ENCODE data around the gene PDAP1. TPM values are rescaled to one million over a fixed set of nuclear protein-coding genes. Genes with fewer than 3 reads are reported as not detected.

Gene PDAP1
- total RNA-seq, 2 donors from 2014 or later = 147 to 165 TPM

DNA sequence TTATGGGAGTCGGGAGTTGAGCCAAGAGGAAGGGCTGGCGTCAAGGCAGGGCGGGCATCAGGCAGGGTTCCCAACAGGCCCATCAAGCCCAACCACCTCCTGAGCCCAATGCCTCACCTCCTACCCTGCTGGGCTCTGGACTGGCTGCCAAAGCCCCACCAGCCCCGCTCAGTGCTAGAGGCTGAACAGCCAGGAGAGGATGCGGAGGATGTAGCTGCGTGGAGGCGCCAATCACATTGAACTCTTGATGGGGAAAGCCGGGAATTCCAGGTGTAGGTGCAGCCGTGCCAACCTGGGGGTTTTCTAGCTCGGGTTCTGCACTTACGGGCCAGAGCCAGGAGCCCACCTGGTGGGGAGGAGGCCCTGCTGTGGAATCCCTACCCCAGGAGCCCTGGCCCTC lies 44.7 kb upstream of the PDAP1 start:
- H3K4me3 ChIP-seq (ENCODE audit: low read length) = no peak overlapping the region
- TF ChIP-seq, protein P1, sequence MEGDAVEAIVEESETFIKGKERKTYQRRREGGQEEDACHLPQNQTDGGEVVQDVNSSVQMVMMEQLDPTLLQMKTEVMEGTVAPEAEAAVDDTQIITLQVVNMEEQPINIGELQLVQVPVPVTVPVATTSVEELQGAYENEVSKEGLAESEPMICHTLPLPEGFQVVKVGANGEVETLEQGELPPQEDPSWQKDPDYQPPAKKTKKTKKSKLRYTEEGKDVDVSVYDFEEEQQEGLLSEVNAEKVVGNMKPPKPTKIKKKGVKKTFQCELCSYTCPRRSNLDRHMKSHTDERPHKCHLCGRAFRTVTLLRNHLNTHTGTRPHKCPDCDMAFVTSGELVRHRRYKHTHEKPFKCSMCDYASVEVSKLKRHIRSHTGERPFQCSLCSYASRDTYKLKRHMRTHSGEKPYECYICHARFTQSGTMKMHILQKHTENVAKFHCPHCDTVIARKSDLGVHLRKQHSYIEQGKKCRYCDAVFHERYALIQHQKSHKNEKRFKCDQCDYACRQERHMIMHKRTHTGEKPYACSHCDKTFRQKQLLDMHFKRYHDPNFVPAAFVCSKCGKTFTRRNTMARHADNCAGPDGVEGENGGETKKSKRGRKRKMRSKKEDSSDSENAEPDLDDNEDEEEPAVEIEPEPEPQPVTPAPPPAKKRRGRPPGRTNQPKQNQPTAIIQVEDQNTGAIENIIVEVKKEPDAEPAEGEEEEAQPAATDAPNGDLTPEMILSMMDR (conservative IDR thresholded peaks at IDR 0.05) = no peak
- H3K27me3 ChIP-seq (ENCODE audit: control insufficient read depth, insufficient read depth, low read length, poor library complexity, severe bottlenecking) = no peaks in the 10 kb centered on the region
- no peak overlapping the region for H3K27ac ChIP-seq (ENCODE audit: low read depth, low read length)
- peaks cover 79% of the 10 kb centered on the region for H3K36me3 Mint-ChIP-seq (ENCODE audit: low read depth)
- H3K4me1 ChIP-seq (ENCODE audit: control insufficient read depth, insufficient read depth, low read length) = no peaks in the 10 kb centered on the region
- H3K4me3 Mint-ChIP-seq = no peak overlapping the region
- H3K27me3 Mint-ChIP-seq (ENCODE audit: insufficient read depth) = no peaks in the 10 kb centered on the region
- 95 to 96% methylated on average over 7 to 11 of the region's 11 CpGs for WGBS, 2 experiments (ENCODE audit: insufficient coverage in 1 of 2, insufficient read length in 1 of 2)
- DNase-seq = no peak
- H3K9me3 Mint-ChIP-seq = no peaks in the 10 kb centered on the region
- H3K27ac Mint-ChIP-seq = no peak overlapping the region
- peaks cover 93% of the 10 kb centered on the region for H3K36me3 ChIP-seq (ENCODE audit: control insufficient read depth, insufficient read depth, low read length)
- H3K4me1 Mint-ChIP-seq = no peaks in the 10 kb centered on the region
- no peak overlapping the region for H3K9ac ChIP-seq (ENCODE audit: extremely low read depth, low read length, poor library complexity, severe bottlenecking)
- H3K9me3 ChIP-seq (ENCODE audit: control insufficient read depth, low read length) = no peaks in the 10 kb centered on the region

DNA sequence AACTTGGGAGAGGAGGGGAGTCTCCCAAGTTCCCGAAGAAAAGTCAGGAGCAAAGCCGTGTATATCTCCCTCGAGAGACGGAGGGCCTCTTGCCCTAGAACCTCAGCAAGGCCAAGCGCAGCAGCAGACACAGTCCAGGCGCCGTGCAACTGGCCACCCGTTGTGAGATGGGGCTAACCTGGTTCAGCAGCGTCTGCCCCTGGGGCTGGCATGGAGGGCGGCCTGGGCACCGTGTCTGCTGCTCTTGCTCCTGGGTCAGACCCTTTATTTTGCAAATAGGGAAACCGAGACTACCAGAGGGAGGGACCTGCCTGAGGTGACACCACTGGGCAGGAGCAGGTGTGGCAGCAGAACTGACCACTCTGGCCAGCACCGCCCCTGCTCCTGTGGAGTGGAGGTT lies 44.1 kb upstream of the PDAP1 start:
- no peak overlapping the region for H3K9ac ChIP-seq (ENCODE audit: extremely low read depth, low read length, poor library complexity, severe bottlenecking)
- H3K4me3 Mint-ChIP-seq = no peak overlapping the region
- no peaks in the 10 kb centered on the region for H3K27me3 ChIP-seq (ENCODE audit: control insufficient read depth, insufficient read depth, low read length, poor library complexity, severe bottlenecking)
- no peaks in the 10 kb centered on the region for H3K4me1 ChIP-seq (ENCODE audit: control insufficient read depth, insufficient read depth, low read length)
- TF ChIP-seq, protein P1 (conservative IDR thresholded peaks at IDR 0.05) = no peak
- DNase-seq = no peak
- no peaks in the 10 kb centered on the region for H3K9me3 ChIP-seq (ENCODE audit: control insufficient read depth, low read length)
- H3K27ac ChIP-seq (ENCODE audit: low read depth, low read length) = no peak overlapping the region
- no peaks in the 10 kb centered on the region for H3K4me1 Mint-ChIP-seq
- no peak overlapping the region for H3K4me3 ChIP-seq (ENCODE audit: low read length)
- H3K27me3 Mint-ChIP-seq (ENCODE audit: insufficient read depth) = no peaks in the 10 kb centered on the region
- no peak overlapping the region for H3K27ac Mint-ChIP-seq
- H3K9me3 Mint-ChIP-seq = no peaks in the 10 kb centered on the region
- WGBS, 2 experiments (ENCODE audit: insufficient coverage in 1 of 2, insufficient read length in 1 of 2) = 95 to 98% methylated on average over 11 to 13 of the region's 13 CpGs
- peaks cover 80% of the 10 kb centered on the region for H3K36me3 Mint-ChIP-seq (ENCODE audit: low read depth)
- peaks cover 93% of the 10 kb centered on the region for H3K36me3 ChIP-seq (ENCODE audit: control insufficient read depth, insufficient read depth, low read length)

DNA sequence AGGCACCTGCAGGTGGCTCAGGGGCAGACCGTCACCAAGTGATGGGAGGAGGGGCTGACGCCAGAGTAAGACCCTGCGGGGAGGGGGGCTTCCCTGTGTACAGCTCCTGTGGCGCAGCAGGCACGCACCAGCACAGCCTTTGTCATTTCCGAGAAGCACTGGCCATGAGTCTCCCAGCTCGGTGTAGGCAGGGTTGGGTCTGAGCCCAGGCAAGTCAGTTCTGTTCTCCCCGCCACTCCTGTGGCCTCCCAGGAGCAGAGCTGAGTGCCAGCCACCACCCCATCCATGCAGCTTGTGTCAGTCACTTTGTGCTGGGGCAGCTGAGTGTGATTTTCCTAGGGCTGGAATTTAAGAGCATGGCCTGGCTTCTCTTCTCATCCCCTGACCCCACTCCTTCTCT lies 43.5 kb upstream of the PDAP1 start:
- Mint-ChIP-seq H3K27ac (no peak overlapping the region), H3K36me3 (ENCODE audit: low read depth) (peaks cover 80% of the 10 kb centered on the region), H3K4me1 (no peaks in the 10 kb centered on the region), H3K27me3 (ENCODE audit: insufficient read depth) (no peaks in the 10 kb centered on the region), H3K4me3 (no peak overlapping the region), H3K9me3 (no peaks in the 10 kb centered on the region)
- 94 to 98% methylated on average over 6 to 8 of the region's 8 CpGs for WGBS, 2 experiments (ENCODE audit: insufficient coverage in 1 of 2, insufficient read length in 1 of 2)
- DNase-seq = no peak
- H3K9ac ChIP-seq (ENCODE audit: extremely low read depth, low read length, poor library complexity, severe bottlenecking) = no peak overlapping the region
- H3K4me3 ChIP-seq (ENCODE audit: low read length) = no peak overlapping the region
- H3K36me3 ChIP-seq (ENCODE audit: control insufficient read depth, insufficient read depth, low read length) = peaks cover 93% of the 10 kb centered on the region
- no peaks in the 10 kb centered on the region for H3K9me3 ChIP-seq (ENCODE audit: control insufficient read depth, low read length)
- TF ChIP-seq, protein P1 (conservative IDR thresholded peaks at IDR 0.05) = no peak
- H3K27ac ChIP-seq (ENCODE audit: low read depth, low read length) = no peak overlapping the region
- no peaks in the 10 kb centered on the region for H3K27me3 ChIP-seq (ENCODE audit: control insufficient read depth, insufficient read depth, low read length, poor library complexity, severe bottlenecking)
- H3K4me1 ChIP-seq (ENCODE audit: control insufficient read depth, insufficient read depth, low read length) = no peaks in the 10 kb centered on the region
